Choroid plexus epithelial cell (primary cell): ENCODE results near the gene CEP89.
"Not testable (repeated sequence)": the region's sequence is repeated elsewhere in the genome, so short reads cannot be mapped to it uniquely, and the experiment has no call there.

ENCODE experiments used
- DNase-seq: peaks from one replicate; pipeline ENCODE4 v3.0.0-alpha.2; 2010; ENCODE audit warnings: low read depth
- H3K4me3 ChIP-seq: 2 replicates; pipeline ENCODE4 v1.5.1; 2011; ENCODE audit warnings: low read depth, mild to moderate bottlenecking, control low read depth, low read length, moderate library complexity
- CTCF ChIP-seq: conservative IDR thresholded peaks from 2 replicates; pipeline ENCODE4 v1.5.1; 2011; ENCODE audit warnings: low read depth, mild to moderate bottlenecking, control low read depth, inconsistent platforms, low read length, moderate library complexity

CEP89 gene

GRCh38 chr19:32869369-32869965 lies 102.3 kb downstream of the CEP89 start, which contains the start of gene SLC7A9:
Gene SLC7A9 (minus strand): TSS chr19:32869767. CDS start chr19:32868534, 1,233 bp downstream.
- no peak for TF ChIP-seq CTCF
- no peak within 1 kb of the TSS for H3K4me3 ChIP-seq
- no peak for DNase-seq

GRCh38 chr19:32868206-32868950 lies 103.4 kb downstream of the CEP89 start:
- no peak overlapping the region for H3K4me3 ChIP-seq
- DNase-seq = no peak
- TF ChIP-seq CTCF = no peak

GRCh38 chr19:32867436-32867835 lies 104.3 kb downstream of the CEP89 start:
- DNase-seq, H3K4me3 ChIP-seq: not testable (repeated sequence)

GRCh38 chr19:32866564-32867265 lies 105.0 kb downstream of the CEP89 start:
- no peak for TF ChIP-seq CTCF
- no peak for DNase-seq
- H3K4me3 ChIP-seq = no peak overlapping the region

- no peak overlapping the region for H3K4me3 ChIP-seq
- DNase-seq = no peak
- no peak for TF ChIP-seq CTCF
These were observed 105.7 kb downstream of the CEP89 start for GRCh38 chr19:32866061-32866460.

- no peak for DNase-seq
- no peak for TF ChIP-seq CTCF
- H3K4me3 ChIP-seq = no peak overlapping the region
These were observed 106.4 kb downstream of the CEP89 start for GRCh38 chr19:32865326-32865725.

- DNase-seq = no peak
- TF ChIP-seq CTCF = no peak
- no peak overlapping the region for H3K4me3 ChIP-seq
These were observed 107.3 kb downstream of the CEP89 start for GRCh38 chr19:32864318-32865007.
